K562 (cell line): ENCODE measurements around the gene ZNF276. TPM values are rescaled to one million over a fixed set of nuclear protein-coding genes. Genes with fewer than 3 reads are reported as not detected.

Experiments
- ATAC-seq: fragments of 200-7000 bp; cut with Tn5 transposase; 3 replicates; pipeline ENCODE4 v1.9.1; 2020; ENCODE audit warnings: moderate library complexity
- BruUV-seq: library from RNA; stranded (reverse); fragments of 400-500 nt; replicated peaks from 2 replicates; lab custom pipeline; 2021; lab: Mats Ljungman, UMichigan
- CTCF ChIA-PET: fragments of 300-600 bp; formaldehyde crosslinking; extraction: SDS; loops from one replicate; lab custom pipeline; 2021; ENCODE audit warnings: low intra/inter-chr PET ratio; lab: Yijun Ruan, JAX
- POLR2A ChIA-PET: fragments of 300-600, 350-650 bp; sonication (Branson Sonifier 250); formaldehyde crosslinking; extraction: SDS; loops from one replicate; lab custom pipeline; 2021; ENCODE audit warnings: antibody characterized with exemption, inconsistent platforms; lab: Yijun Ruan, JAX
- DNase-seq, 4 experiments: peaks; one replicate each; pipeline versions ENCODE4 v3.0.0 to v3.0.0-alpha.2; 2011 to 2018; ENCODE audit warnings: low spot score in 3 of 4, mixed read lengths in 3 of 4; ENCODE audit errors: extremely low read depth in 1 of 4
- FAIRE-seq: peaks from 2 replicates; lab custom pipeline; 2011; peaks lifted over from hg19 to GRCh38; lab: Jason Lieb, UNC
- H2AFZ ChIP-seq: 2 replicates; pipeline ENCODE4 v1.6.0; 2011; ENCODE audit warnings: low read depth, low read length, control low read depth, inconsistent platforms
- H3K27ac ChIP-seq: fragments of 200-600 bp; 3 replicates; pipeline ENCODE4 v1.8.0; 2011; ENCODE audit warnings: low read depth, mild to moderate bottlenecking, control low read depth, inconsistent platforms, low read length, moderate library complexity, mixed read lengths; ENCODE audit errors: extremely low read depth
- H3K27me3 ChIP-seq, 2 experiments: fragments of 300-600 bp in 1 of 2; 2 replicates in 1 of 2; 3 replicates in 1 of 2; pipeline versions ENCODE4 v1.6.0 to v1.8.0; 2011; ENCODE audit warnings: inconsistent platforms in 2 of 2, low read length in 2 of 2, mild to moderate bottlenecking in 1 of 2, mixed read lengths in 1 of 2, moderate library complexity in 1 of 2; ENCODE audit not compliant: control insufficient read depth in 2 of 2, insufficient read depth in 2 of 2
- H3K36me3 ChIP-seq: fragments of 300-600 bp; 3 replicates; pipeline ENCODE4 v1.8.0; 2011; ENCODE audit warnings: mild to moderate bottlenecking, low read length, inconsistent platforms; ENCODE audit not compliant: control insufficient read depth, insufficient read depth
- H3K4me1 ChIP-seq, 2 experiments: fragments of 200-600 bp in 1 of 2; replicated peaks in 1 of 2; 2 replicates in 1 of 2; 3 replicates in 1 of 2; pipeline versions ENCODE4 v1.5.1 to v1.8.0; 2011; ENCODE audit warnings: inconsistent platforms in 2 of 2, low read length in 2 of 2, mild to moderate bottlenecking in 1 of 2, mixed read lengths in 1 of 2, moderate library complexity in 1 of 2; ENCODE audit not compliant: control insufficient read depth in 2 of 2, insufficient read depth in 2 of 2
- H3K4me2 ChIP-seq: 2 replicates; pipeline ENCODE4 v1.6.1; 2011; ENCODE audit warnings: low read length, control low read depth, inconsistent platforms, mixed read lengths; ENCODE audit not compliant: insufficient read depth
- H3K4me3 ChIP-seq: fragments of 200-600 bp; sonication (generic), shearing (Covaris generic); 2 replicates; pipeline ENCODE4 v1.5.1; 2016; ENCODE audit warnings: control low read depth, inconsistent platforms
- H3K79me2 ChIP-seq: fragments of 200-600 bp; 3 replicates; pipeline ENCODE4 v1.8.0; 2011; ENCODE audit warnings: low read length, inconsistent platforms; ENCODE audit not compliant: control insufficient read depth, insufficient read depth
- H3K9ac ChIP-seq, 2 experiments: 2 replicates each; pipeline versions ENCODE4 v1.6.0 to v1.6.1; 2011; ENCODE audit warnings: low read depth in 2 of 2, low read length in 2 of 2, control low read depth in 1 of 2, inconsistent platforms in 1 of 2, mild to moderate bottlenecking in 1 of 2, mixed read lengths in 1 of 2; ENCODE audit not compliant: insufficient read depth in 1 of 2
- H3K9me1 ChIP-seq: one replicate; pipeline ENCODE4 v1.6.0; 2011; ENCODE audit warnings: inconsistent platforms, mild to moderate bottlenecking, low read length, moderate library complexity; ENCODE audit not compliant: control insufficient read depth, insufficient read depth
- H3K9me3 ChIP-seq: replicated peaks from 2 replicates; pipeline ENCODE4 v1.5.1; 2011; ENCODE audit warnings: low read depth, low read length, inconsistent platforms; ENCODE audit not compliant: control insufficient read depth, insufficient read depth
- H4K20me1 ChIP-seq: replicated peaks from 2 replicates; pipeline ENCODE4 v1.6.1; 2011; ENCODE audit warnings: low read length, inconsistent platforms, mixed read lengths; ENCODE audit not compliant: control insufficient read depth, insufficient read depth
- POLR2G ChIP-seq: fragments of 200-400 bp; formaldehyde crosslinking; IDR thresholded peaks from 2 replicates; pipeline ENCODE4 v1.6.1; 2017; ENCODE audit warnings: low read depth, mild to moderate bottlenecking, antibody characterized with exemption, low read length, moderate library complexity
- PURB ChIP-seq: sonication (generic); formaldehyde crosslinking; IDR thresholded peaks from 2 replicates; pipeline ENCODE4 v1.9.0; 2021; ENCODE audit warnings: low read depth, mild to moderate bottlenecking, missing genetic modification reagents
- ZBTB2 ChIP-seq: fragments of 450-650 bp; IDR thresholded peaks from 2 replicates; pipeline ENCODE4 v1.6.1; 2016; ENCODE audit warnings: antibody characterized with exemption
- WGBS: fragments of 100-300 bp; shearing (Covaris generic); methylation state at CpG from one replicate; pipeline ENCODE4 v1.1.6; 2016; ENCODE audit warnings: low coverage, mixed read lengths; ENCODE audit not compliant: insufficient coverage; ENCODE audit errors: missing lambda C conversion rate; 5-methylcytosine and 5-hydroxymethylcytosine counted together
- in situ Hi-C: fragments of 300-500 bp; cut with MboI; formaldehyde crosslinking; loops from 4 replicates; pipeline ENCODE4 v1.15.0; 2018; ENCODE audit warnings: inconsistent platforms, mixed read lengths
- intact Hi-C: fragments of 100-400 bp; cut with micrococcal nuclease; formaldehyde crosslinking; loops from 2 replicates; pipeline ENCODE4 v1.14.2; 2022
- polyA plus RNA-seq, 8 experiments: library from polyadenylated mRNA; depleted of rRNA in 4 of 8; stranded (reverse) in 5 of 8; unstranded in 3 of 8; fragments of >200 nt; fragmentation: Nextera tagmentation in 2 of 8; fragmentation: Illumina TruSeq in 1 of 8; extraction: Ambion mirVana in 2 of 8; extraction: Trizol in 1 of 8; gene quantifications; 2 replicates each; pipeline versions ENCODE4 v1.2.1 to v1.2.3, GENCODE V29; 2011 to 2014; ENCODE audit warnings: inconsistent platforms in 1 of 8, missing spikeins in 1 of 8
- total RNA-seq, 7 experiments: library from RNA; depleted of rRNA in 6 of 7; stranded (reverse); fragments of >200 nt in 6 of 7; fragmentation: Illumina TruSeq in 2 of 7; extraction: Trizol in 2 of 7; gene quantifications; 2 replicates each; pipeline versions ENCODE4 v1.2.1 to v1.2.3, GENCODE V29; 2011 to 2021; ENCODE audit warnings: low replicate concordance in 1 of 7

ZNF276 gene
- total and polyA plus RNA-seq, 9 of the 15 experiments (the other 6 are each of a cell fraction or from before 2014, with no cell fraction given) = 0.49 to 43.9 (median 15.8) TPM

DNA sequence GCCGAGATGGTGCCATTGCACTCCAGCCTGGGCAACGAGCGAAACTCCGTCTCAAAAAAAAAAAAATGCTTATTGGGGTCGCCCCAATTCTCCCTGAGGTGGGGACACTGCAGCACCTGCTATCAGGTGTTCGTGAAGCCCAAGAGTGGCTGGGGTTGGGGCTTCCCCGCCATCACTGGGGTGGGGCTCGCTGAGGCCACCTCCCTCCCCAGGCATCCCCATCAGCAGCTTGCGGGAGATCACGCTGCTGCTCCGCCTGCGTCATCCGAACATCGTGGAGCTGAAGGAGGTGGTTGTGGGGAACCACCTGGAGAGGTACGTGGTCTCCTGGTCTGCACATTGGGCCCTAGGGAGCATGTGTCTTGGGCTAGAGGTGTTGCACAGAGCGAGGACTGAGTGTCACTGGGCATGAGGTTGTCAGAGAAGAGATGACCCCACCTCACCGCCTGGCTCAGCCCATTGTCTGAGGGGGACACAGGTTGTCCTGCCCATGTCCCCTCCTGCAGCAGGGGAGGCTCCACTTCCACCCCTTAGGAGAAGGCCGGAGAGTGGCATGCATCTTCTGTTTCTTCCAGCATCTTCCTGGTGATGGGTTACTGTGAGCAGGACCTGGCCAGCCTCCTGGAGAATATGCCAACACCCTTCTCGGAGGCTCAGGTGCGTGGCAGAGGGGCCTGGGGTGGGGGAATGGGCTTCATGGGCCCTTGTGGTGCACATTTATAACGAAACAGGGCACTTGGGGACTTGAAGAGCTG lies 29.9 kb upstream of the ZNF276 start:
- Histone ChIP-seq H3K9ac (no peak overlapping the region), H3K9me1 (no peaks in the 10 kb centered on the region), H3K4me3 (no peak overlapping the region), H3K36me3 (peaks cover 76% of the 10 kb centered on the region; the same call in 2 of the 3 replicates), H3K4me1 (peaks cover 6 to 52% of the 10 kb centered on the region in 2 experiments), H4K20me1 (0 out of 2 replicates have a peak, but pooled peaks cover 7% of the 10 kb centered on the region), H3K4me2 (no peak overlapping the region), H3K27me3 (no peaks in the 10 kb centered on the region), H3K9me3 (no peaks in the 10 kb centered on the region), H2AFZ (no peak overlapping the region), H3K79me2 (peaks cover 25% of the 10 kb centered on the region), H3K27ac (no peak overlapping the region)
- in situ Hi-C loops (no loop called here), intact Hi-C loops (no loop called here)
- no peak for DNase-seq
- POLR2A ChIA-PET = interaction anchor here (0.6 kb wide), 1 partner anchor 9 kb away, joined by 3 read pairs; no protein-coding TSS in a partner anchor
- 0 out of 2 replicates have a peak, but pooled peaks have one; percentile 9 for TF ChIP-seq POLR2G
- TF ChIP-seq PURB (CRISPR knock-in tag) = no peak
- no peak for TF ChIP-seq ZBTB2
- 93% methylated on average over 18 of the region's 21 CpGs for WGBS
- CTCF ChIA-PET = no interaction called here
- no peak for ATAC-seq
- no TSS peak for BruUV-seq
- FAIRE-seq = no peak
